Right forelimb (tissue), 1 donor: ENCODE results near the gene PDGFRB.
"Not testable (repeated sequence)": the region's sequence is repeated elsewhere in the genome, so short reads cannot be mapped to it uniquely, and the experiment has no call there.

Source experiments
- DNase-seq: peaks from one replicate; pipeline ENCODE4 v3.0.0-alpha.2; 2018

PDGFRB gene

DNA sequence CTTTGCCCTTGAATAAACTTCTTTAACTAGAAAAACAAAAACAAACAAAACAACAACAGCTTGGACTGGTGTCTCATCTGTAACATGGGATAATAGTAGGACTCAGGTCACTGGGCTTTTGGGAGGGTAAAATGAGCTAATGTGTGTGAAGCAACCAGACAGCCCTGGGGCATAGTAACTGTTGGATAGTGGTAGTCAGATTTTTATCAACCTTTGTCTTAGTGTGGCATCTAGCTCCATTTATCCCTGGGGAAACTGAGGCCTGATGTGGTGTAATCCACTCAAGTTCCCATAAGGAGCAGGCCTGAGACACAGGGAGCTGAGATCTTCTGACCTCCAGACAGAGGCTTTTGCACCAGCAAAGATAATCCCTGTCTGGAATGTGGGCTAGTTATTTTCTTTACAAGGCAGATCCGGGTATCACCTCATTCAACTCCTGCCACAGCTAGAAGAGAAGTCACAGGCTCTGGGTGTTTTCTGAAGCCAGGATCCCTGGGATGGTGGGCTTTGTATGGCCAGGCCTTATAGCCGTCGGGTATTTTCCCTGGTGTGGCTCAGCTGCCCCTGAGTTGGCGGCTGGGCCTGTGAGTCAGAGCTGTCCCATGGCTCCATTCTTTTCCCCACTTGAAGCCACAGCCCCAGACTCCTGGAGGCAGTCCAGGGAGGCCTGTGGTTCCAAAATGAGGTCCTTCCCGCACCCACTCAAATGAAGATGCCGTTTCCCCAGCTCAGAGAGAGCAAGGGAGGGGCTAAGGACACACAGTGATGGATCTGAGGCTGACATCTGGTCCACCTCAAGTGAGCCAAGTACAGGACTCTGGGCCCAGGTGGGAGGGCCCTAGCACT lies 43.2 kb downstream of the PDGFRB start:
- peak; percentile 59 for DNase-seq

DNA sequence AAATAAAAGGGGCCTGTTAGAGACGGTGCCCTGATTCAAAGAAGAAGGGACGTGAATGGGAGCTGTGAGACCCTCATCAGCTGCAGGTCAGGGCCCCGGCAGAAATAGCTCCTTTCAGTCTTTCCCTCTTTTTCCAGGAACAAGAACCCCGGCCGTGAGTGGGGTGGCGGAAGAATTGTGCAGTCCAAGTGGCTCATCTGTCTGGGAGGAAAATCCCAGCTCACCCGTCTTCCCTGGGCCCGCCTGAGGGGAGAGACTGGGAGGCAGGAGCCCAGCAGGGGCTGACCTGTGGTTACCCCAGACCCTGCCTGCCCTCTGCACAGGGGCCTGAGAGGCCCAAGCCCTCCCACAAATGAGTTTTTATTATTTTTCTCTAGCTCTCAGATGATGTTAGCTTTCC lies 44.5 kb downstream of the PDGFRB start:
- DNase-seq, result no peak

DNA sequence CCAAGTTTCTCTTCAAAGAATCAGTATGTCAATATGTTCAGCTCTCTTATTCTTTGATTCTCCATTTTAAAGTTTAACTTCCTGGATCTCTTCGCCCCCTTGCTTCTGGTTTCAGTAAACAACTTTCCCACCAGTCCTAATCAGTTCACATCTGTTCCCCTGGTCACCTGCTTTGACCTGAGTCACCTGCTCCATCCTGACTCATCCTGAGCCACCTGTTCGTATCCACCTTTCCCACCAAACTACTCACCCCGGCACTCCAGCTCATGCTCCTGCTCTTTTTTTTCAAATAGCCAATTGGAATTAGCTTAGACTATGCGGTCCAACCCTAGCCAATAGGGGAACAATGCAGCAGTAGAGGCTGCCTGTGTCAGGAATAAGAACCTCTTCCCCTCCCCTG lies 45.7 kb downstream of the PDGFRB start:
- DNase-seq, result no peak

DNA sequence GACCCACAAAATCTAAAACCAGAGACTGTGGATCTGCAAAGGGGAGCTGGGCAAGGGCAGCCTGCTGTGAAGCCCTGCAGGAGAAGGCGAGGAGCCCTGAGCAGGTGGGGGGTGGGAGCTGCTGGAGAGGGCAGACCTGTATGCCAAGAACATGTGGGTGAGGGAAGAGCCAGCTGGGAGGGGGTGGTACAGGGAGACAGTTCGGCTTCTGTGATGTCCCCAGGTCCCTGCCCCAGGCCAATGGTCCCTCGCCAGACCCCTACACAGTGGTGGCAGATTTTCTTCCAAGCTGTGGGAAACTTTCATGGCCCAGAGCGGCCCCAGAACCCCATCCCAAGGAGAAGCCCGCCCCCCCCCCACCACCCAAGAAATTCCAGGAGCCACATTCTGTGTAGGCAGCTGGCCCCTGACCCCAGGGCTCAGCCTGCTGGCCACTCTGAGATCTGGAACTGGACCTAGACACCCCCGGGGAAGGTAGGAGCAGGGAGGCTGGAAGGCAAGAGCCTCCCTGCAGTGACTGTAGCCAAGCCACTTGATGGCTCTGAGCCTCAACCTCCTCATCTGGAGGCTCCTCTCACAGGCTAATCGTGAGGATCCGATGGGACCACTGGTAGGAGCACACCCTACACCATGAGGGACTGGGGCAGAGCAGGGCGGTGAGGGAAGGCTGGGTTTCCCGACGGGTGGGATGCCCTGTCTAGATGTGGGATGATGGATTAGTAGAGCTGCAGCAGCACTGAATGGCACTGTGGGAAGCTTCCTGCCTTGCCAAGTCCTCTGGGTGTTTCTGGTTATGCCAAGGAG lies 46.7 kb downstream of the PDGFRB start:
- no peak for DNase-seq

DNA sequence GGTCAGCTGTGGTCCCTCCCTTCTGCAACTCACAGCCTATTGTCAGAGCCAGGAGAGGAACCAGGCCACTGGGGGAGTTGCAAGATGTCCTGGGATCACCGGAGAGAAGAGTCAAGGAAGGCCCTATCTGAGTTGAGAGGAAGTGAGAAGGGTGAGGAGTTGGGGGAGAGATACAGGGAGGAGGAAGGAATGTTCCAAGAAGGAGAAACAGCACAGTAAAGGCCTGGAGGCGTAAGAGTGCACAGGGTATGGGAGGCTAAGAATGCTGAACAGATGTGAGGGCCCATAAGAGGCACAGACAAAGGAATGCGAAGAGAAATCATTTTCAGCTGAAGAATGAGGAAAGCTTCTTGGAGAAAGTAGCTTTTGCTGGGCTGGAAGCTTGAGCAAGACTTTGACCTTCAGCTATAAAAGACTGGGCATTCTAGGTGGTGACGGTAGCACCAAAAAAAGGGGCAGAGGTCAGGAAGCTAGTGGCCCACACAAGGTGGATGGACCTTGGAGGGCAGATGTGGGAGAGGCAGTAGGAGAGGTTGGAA lies 47.7 kb downstream of the PDGFRB start:
- DNase-seq, result no peak

DNA sequence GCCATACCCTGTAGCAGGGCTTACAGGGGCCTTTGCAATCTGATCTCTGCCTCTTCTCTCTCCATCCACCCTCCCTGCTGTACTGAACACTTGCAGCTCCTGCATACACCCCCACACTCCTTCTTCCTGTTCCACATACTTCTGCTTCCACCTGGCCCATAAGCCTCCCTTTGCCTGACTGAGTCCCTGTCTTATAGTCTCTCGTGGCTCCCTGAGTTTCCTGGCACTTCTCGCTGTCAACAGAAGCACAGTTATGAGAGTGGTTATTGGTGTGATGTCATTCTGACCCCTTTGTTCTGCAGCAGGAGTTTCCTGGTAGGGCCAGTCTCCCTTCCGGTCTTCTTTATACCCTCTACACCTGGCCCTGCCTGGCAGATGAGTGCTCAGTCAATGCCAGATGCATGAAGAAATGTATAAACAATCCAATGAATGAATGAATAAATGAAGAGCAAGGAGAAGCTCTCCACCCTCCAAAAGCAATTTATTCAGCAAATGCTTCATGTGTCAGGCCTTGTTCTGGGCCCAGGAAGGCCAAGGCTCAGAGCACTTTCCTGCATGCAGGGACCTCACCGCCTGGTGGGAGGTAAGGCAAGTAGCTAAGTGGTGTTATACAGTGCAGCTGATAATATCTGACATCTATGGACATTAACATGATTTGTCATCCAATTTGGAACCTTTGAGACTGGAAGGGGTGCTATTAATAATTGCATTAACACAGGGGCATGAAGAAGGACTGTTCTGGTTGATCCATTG lies 48.8 kb downstream of the PDGFRB start:
- no peak for DNase-seq

DNA sequence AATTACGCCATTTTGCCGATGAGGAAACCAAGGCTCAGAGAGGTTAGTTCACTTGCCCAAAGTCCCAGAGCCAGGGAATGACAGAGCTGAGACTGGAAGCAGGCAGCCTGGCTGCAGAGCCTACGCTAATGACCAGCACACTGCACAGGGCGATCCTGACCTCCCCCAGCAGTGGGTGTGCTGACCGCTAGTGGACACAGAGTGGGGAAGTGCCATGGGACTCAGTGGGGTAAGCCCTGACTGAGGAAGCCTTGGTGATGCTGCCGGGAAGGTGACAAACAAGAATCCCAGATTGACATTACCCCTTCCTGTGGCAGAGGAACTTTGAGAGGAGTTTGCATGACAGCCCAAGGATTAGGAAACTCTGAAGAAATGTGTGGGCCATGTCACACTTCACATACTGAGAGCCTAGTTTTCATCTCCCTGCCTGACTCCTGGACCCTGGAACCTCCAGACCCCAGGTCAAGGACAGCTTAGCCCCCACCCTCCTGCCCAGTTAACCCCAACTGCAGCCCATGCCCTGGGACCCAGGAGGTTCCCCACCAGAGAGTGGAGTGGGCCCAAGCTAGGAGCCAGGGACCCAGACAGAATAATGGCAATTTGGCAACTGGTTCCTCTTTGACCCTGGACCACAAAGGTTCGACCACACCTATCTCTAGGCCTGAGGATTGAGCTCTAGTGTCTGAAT lies 49.6 kb downstream of the PDGFRB start:
- DNase-seq, result peak; percentile 28

DNA sequence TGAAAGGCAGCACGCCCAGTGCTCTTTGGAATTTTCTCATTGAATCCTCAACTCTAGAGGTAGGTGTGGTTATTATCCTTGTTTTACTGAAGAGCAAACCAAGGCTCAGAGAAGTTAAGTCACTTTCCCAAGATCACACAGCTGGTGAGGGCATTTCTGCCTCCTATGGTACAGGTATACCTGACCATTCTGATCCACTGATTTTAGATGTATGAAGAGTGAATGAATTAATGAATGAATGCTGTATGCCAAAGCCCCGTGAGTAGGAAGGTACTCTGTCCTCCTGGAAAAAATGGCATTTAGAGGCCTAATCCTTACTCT lies 51.1 kb downstream of the PDGFRB start:
- no peak for DNase-seq

DNA sequence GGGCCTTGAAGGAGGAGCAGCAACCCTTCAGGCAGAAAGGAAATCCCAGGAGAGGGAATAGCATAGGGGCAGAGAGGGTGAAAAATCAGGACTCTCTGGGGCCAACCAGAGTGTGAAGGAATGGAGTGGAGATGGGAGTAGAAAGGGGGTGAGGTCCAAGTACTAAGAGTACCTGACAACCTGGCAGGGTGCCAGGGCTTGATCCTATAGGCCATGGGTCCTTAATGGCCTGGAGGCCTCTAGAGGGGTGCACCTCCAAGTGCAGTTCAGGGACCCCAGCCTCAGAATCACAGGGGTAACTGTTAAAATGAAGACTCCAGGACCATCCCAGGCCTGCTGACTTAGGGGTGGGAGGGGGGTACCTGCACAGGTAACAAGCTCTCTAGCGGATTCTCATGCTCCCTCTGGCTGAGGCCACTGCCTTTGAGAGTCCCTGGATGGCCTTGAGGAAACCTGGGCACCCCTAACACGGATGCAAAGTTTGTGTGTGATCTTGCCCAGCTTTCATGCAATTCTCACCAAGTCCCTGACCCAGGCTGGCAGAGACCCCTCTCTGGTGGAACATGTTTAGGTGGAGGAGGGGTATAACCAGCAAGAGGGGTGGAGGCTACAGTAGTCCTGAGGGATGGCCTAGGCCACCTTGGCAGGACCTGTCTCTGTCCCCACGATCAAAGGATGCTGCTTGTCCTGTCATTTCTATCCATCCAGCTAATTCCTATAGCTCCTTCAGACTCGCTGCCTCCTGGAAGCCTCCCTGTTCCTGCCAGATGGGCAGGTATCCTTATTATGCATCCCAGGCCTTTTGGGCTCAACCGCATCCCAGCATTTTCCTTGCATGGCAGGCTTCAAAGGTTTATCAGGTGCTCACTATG lies 51.7 kb downstream of the PDGFRB start:
- DNase-seq, result peak; percentile 33

DNA sequence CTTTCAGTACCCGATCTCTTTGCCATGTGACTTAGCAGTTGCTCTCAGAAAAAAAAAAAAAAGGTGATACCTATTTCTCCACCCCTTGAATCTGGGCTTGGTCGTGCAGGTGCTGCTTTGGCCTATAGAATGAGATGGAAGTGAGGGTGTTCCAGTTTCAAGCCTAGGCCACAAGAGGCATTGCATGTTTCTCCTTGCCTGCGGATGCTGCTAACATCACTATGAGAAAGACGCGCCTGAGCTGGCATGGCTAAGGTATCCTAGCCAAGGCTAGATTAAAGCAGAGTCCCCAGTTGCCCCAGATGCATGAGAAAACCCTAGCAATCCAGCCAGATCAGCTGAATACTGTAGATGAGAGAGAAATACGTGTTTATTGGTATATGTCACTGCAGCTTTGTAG lies 54.6 kb downstream of the PDGFRB start:
- DNase-seq, result peak; percentile 27

DNA sequence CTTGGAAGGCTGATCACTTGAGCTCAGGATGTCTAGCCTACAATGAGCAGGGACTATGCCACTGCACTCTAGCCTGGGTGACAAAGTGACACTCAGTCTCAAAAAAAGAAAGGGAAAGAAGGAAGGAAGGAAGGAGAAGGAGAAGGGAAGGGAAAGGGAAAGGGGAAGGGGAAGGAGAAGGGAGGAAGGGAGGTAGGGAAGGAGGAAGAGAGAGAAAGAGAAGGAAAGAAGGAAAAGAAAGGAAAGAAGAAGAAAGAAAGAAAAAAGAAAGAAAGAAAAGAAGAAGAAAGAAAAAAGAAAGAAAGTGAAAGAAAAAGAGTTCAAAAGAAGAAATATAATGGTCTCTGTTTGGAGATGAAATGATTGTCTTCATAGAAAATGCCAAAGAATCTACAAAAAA lies 58.5 kb downstream of the PDGFRB start:
- DNase-seq, result no peak

DNA sequence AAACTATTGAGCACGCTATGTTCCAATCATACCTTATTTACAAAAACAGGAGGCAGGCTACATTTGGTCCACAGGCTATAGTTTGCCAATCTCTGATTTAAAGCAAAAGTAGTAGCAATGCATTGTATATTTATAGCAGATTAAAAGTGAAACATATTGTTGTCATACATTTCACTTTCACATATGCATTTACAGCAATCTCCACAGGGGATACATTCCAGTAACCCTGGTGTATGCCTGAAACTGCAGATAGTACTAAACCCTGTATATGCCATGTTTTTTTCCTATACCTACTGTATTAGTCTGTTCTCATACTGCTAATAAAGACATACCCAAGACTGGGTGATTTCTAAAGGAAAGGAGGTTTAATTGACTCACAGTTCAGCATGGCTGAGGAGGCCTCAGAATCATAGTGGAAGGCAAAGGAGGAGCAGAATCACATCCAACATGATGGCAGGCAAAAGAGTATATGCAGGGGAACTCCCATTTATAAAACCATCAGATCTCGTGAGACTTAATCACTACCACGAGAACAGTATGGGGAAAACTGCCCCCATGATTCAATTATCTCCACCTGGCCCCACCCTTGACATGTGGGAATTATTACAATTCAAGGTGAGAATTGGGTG lies 63.4 kb downstream of the PDGFRB start:
- DNase-seq, result no peak

DNA sequence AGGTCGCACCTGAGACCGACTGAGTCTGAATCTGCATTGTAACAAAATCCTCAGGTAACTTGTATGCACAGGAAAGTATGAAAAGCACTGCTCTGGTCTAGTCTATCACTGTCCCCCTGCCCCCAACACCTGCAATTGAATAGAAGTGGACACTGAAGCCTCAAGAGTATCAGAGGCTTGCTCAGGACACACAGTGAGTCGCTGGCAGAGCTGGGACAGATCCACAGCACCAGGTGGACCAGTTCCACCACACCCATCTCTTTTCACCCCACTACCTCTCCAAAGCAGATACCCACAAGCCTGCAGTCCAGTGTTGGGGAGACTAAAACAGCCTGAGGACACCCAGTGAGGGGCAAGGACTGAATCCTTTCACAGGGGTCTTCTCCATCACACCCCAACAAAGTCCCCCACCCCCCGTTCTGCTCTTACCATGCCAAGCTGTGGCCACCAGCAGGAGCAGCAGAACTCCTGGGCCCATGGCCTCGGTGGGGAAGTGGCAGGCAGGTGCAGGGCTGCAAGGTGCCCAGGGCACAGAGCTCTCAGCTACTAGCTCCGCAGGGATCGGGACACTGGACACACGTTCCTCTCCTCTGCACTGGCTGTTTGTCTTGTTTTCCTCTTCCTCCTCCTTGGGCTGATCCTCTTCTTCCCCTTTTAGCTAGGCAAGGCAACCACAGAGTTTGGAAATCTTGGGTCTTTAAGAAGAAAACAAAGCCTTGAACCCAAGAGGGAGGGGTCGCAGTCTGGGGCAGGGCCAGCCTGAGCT lies 69.5 kb downstream of the PDGFRB start, which contains the start of gene CSF1R:
TSS of gene CSF1R (minus strand) at position 605 of the 766 bp plus-strand sequence. CDS start at position 478, 127 bp downstream.
- DNase-seq, result peak; percentile 41

DNA sequence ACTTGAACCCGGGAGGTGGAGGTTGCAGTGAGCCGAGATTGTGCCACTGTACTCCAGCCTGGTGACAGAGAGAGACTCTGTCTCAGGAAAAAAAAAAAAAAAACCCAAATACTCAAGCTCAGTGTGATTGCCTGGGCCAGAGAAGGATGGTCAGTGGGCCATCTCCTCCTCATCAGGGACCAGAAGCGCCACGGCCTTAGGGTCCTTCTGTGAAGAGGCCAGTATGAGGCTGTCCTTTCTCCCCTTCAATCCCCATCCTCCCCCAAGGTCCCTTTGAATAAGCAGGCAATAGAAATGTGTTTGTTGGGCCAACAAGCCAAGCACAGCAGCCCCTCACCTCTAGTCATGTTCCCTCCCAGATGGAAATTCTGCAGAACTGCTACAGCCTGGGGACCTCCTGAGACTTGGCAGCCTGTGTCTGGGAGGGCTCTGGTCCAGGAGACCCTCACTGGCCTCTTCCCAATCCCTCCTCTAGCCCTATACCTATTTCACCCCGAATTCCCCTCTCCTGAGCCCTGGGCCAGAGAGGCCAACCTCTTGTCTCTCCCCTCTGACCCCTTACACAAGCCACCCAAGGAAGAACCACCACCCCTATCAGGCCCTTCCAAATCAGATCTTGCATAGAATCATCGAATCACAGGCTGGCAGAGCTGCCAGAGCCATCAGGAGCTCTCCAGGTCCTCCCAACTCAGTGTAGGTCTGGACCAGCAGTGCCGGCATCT lies 70.3 kb downstream of the PDGFRB start:
- DNase-seq, result peak; percentile 42

DNA sequence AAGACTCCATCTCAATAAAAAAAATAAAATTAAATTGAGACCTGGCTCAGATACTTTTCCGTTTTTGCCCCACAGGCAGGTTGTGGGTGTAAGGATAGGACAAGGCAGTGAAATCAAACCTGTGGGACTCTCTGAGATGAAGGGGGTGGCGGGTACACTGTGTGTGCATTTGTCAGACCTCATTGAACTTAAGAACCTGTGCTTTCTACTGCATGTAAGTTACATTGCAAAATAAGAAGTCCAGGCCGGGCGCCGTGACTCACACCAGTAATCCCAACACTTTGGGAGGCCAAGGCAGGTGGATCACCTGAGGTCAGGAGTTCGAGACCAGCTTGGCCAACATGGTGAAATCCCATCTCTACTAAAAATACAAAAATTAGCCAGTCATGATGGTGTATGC lies 70.9 kb downstream of the PDGFRB start:
- not testable (repeated sequence) for DNase-seq

DNA sequence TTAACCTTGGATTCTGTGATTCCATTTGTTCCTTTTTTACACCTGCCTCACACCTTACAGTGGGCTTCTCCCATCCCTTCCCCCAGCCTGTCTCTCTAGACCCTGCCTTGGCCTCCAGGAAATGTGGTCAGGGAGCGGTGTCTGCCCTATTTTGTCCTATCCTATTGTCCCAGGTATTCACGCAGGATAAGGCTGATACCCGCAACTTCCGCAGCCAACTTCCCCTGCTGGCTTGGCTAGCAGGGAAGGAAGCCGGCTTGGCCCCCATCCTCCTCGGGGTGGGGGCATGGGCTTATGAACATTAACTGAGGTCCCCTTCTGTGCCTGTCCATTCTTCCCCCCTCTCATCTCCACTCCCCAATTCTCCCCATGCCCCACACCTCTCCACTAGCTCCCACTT lies 72.8 kb downstream of the PDGFRB start:
- peak; percentile 36 for DNase-seq

DNA sequence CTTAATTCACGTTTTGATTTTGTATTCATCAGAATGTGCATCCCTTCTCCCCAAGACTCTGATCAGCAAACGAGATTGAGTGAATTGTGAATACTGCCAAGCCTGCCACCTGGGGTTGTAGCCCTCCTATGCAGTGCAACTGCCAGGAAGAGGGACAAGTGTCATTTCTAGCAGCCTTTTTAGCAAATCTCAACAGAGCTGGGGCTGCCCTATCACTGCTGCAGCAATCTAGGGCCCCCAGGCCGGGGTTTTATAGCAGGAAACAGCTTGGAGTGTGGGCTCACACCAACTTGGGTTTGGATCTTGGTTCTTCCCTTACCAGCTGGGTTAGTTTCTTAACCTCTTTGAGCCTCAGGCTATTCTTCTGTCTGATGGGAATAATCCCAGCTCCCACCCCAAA lies 73.3 kb downstream of the PDGFRB start:
- DNase-seq, result peak; percentile 45

DNA sequence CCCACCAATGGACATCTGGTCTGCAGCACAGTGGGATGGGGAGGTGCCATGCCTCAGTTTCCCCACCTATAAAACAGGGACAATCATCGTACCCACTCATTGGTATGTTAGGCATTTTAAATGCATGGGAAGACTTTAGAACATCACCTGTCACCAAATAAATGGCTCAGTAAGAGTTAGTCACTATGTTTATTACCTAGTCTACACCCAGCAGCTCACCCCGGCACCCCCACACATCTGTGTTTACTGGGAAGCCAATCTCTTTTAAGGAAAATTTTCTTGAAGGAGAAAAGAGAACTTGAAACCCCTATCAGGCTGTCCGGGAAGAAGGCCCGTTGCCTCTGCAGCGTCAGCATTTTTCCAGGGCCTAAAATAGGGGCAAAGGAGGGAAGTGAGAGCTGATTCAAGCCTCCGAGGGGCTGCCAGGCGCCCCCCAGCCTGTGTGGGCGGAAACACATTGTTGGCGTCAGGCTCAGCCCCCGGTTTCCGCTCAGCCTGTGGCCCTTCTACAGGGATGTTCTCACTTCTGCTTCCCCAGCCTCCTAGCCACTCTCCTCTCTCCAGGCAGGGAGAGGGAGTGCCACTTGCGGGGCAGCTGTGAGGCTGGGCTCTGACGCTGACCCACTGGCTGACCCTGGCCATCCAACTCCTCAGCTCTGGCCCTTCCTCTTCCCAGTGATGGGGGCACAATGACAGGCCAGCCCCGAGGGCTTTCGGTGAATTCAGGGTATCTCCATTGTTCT lies 73.9 kb downstream of the PDGFRB start:
- DNase-seq, result peak; percentile 66
